ENCODE data around the gene GCNT2.
"Not testable (repeated sequence)": the region's sequence is repeated elsewhere in the genome, so short reads cannot be mapped to it uniquely, and the experiment has no call there.

Gene GCNT2

DNA sequence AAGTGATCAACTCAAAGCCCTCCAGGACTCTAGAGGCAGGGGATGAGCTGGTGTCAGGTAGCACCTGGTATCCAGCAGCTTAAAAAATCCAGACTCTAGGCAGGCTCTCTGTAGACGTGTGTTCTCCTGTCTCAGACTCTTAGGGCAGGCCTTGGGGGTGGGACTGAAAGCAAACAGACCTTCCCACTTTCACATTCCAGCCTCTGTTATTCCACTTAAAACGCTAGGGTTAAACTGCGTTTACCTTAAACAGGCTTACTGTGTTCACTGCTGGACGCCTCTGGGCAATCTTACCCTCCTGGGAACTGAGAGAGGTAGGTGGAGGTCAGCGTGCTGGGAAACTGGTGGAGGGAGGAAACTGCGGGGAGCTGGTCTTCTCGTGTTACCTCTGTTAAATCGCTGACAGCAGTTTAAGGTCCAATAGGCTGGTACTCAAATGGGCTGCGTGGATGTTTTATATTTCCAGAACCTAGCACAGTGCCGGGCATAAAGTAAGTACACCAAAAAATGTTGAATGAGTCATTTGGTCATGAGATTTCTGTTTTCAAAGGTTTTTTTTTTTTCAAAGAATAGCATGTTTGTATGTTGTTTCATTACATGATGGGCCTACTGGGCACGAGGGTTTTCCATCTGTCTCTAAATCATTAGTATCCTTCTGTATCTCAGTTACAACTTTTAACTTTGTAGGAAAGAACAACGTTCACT, at the start of gene GCNT2:
Gene GCNT2, plus strand, starts transcription at position 248 of the 705 bp plus-strand sequence. CDS start 7,561 bp downstream, outside the sequence.
- no peaks in the 10 kb centered on the region for H3K36me3 Mint-ChIP-seq (ENCODE audit: low read depth)
- peaks cover 12% of the 10 kb centered on the region for H3K27me3 Mint-ChIP-seq
- peaks cover 27% of the 10 kb centered on the region for H3K4me1 Mint-ChIP-seq (ENCODE audit: low read depth)
- no peak within 1 kb of the TSS for H3K27ac Mint-ChIP-seq
- H3K9me3 Mint-ChIP-seq = no peaks in the 10 kb centered on the region
- no peak within 1 kb of the TSS for H3K4me3 Mint-ChIP-seq

DNA sequence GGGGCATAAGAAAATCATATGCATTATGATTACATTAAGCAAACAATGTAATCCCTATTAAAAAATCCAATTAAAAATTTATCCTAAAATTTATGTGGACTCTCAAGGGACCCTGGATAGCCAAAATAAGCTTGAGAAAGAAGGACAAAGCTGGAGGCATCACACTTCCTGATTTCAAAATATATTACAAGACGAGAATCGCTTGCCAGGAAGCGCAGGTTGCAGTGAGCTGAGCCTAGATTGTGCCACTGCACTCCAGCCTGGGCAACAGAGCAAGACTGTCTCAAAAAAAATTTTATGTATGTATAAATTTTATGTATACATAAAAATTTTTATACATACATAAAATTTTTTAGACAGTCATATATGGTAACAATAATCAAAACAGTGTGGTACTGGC, 48.5 kb upstream of the GCNT2 start:
- Mint-ChIP-seq H3K27me3 (peaks cover 4% of the 10 kb centered on the region), H3K27ac (no peak overlapping the region), H3K4me3 (no peak overlapping the region), H3K9me3 (no peaks in the 10 kb centered on the region), H3K4me1 (ENCODE audit: low read depth) (no peaks in the 10 kb centered on the region), H3K36me3 (ENCODE audit: low read depth) (no peaks in the 10 kb centered on the region)

DNA sequence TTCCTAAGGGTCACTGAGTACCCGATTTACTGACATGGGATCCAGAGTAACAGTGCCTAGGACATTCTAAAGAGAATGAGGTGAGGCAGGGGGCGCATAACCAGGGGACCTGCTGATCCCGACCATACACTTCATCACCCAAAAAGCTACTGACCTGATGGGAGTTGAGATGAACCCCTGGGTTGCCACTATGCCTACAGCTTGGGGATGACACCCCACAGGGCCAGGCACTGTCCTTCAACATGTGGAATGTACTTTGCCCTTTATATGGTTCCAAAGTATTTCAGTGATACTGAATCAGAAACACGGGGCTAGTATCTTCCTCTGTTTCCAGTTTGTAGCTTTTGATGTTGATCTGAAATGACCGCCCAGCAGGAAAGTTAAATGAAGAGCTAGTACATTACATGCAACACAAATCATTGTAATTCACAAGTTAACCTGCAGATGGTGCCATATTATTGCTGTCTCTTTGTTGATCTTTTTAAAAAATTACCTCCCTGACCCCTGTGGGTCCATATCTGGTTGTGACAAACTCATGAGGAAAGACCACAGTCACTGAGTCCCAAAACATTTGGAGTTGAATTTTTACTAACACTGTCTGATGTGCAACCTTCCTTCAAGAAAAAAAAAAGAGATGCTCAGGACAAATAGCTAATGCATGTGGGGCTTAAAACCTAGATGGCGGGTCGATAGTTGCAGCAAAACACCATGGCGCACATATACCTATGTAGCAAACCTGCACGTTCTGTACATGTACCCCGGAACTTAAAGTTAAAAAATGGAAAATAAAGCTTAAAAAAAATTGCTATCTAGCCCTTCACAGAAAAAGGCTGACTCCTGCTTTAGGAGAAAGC, 42.7 kb upstream of the GCNT2 start:
- H3K4me3 Mint-ChIP-seq = no peak overlapping the region
- no peak overlapping the region for H3K27ac Mint-ChIP-seq
- H3K9me3 Mint-ChIP-seq = no peaks in the 10 kb centered on the region

DNA sequence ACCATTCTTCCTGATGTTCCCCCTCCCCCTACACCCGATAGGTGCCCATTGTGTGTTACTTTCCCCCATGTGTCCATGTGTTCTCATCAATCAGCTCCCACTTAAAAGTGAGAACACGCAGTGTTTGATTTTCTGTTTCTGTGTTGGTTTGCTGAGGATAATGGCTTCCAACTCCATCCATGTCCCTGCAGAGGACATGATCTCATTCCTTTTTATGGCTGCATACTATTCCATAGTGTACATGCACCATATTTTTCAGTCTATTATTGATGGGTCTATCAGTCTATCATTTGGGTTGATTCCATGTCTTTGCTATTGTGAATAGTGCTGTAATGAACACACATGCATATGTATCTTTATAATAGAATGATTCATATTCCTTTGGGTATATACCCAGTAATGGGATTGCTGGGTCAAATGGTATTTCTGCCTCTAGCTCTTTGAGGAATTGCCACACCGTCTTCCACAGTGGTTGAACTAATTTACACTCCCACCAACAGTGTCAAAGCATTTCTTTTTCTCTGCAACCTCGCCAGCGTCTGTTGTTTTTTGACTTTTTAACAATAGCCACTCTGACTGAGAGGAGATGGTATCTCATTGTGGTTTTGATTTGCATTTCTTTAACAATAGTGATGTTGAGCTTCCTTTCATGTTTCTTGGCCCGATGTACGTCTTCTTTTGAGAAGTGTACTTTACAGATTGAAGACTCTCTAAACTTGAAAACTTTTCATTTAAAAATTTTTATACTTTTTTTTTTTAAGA, 41.0 kb upstream of the GCNT2 start:
- Mint-ChIP-seq H3K4me3 (no peak overlapping the region), H3K4me1 (ENCODE audit: low read depth) (no peaks in the 10 kb centered on the region), H3K9me3 (no peaks in the 10 kb centered on the region)

More for the DNA sequence above, 42.7 kb upstream of the GCNT2 start:
- H3K36me3 Mint-ChIP-seq (ENCODE audit: low read depth) = no peaks in the 10 kb centered on the region
- H3K27me3 Mint-ChIP-seq = no peaks in the 10 kb centered on the region
- no peaks in the 10 kb centered on the region for H3K4me1 Mint-ChIP-seq (ENCODE audit: low read depth)

DNA sequence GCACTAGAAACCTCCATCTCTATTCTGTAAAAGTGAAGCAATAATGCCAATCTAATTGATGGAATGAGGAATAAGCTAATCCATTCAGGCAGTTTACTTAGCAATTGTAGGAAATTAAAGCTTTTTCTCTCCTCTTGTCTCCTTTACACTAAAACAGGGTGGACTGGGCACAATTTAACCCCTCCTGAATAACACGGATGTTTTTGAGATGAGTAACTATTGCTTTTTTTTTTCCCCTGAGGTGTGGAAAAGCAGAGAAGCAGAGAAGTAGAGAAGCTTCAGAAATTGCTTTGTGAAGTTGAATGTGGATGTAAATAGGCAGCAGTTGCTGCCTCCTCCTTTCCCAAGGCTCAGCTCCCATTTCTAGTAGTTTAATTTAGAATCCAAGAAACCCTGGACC, 40.0 kb upstream of the GCNT2 start:
- Mint-ChIP-seq H3K4me3 (no peak overlapping the region), H3K9me3 (no peaks in the 10 kb centered on the region), H3K4me1 (ENCODE audit: low read depth) (no peaks in the 10 kb centered on the region), H3K36me3 (ENCODE audit: low read depth) (no peaks in the 10 kb centered on the region), H3K27me3 (no peaks in the 10 kb centered on the region), H3K27ac (no peak overlapping the region)

More for the DNA sequence above, 41.0 kb upstream of the GCNT2 start:
- no peak overlapping the region for H3K27ac Mint-ChIP-seq
- H3K27me3 Mint-ChIP-seq = no peaks in the 10 kb centered on the region
- no peaks in the 10 kb centered on the region for H3K36me3 Mint-ChIP-seq (ENCODE audit: low read depth)

DNA sequence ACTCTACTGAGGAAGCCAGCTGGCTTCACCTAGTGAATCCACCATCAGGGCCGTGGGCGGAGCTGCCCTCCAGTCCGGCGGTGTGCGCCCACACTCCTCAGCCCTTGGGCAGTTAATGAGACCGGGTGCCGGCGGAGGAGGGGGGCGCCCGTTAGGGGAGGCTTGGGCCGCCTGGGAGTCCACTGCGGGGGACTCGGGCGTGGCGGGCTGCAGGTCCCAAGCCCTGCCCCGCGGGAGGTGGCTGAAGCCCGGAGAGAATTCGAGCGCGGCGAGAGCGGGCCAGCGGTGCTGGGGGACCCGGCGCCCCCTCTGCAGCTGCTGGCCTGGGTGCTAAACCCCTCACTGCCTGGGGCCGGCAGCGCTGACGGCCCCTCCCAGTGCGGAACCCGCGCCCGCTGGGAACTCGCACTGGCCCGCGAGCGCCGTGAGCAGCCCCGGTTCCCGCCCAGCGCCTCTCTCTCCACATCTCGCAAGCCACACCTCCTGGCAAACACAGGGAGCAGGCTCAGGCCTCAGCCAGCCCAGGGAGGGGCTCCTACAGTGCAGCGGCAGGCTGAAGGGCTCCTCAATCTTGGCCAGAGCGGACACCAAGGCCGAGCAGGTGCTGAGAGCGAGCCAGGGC, 38.4 kb upstream of the GCNT2 start:
- Mint-ChIP-seq H3K27ac (no peak overlapping the region), H3K4me1 (ENCODE audit: low read depth) (no peaks in the 10 kb centered on the region), H3K27me3 (no peaks in the 10 kb centered on the region), H3K4me3 (no peak overlapping the region), H3K9me3 (no peaks in the 10 kb centered on the region), H3K36me3 (ENCODE audit: low read depth) (no peaks in the 10 kb centered on the region)

DNA sequence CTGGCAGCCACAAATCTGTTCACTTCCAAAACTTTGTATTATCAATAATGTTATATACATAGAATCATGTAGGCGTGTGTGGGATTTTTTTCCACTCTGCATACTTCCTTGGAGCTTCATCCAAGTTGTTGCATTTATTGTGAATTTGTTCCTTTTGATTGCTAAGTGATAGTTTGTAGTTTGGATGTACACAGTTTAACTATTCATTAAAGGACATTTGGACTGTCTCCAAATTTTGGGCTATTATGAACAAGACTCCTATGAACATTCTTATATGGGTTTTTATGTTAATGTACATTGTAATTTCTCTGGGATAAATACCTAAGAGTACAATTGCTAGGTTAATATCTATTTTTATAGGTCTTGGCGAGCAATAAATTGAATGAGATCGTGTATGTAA, 36.2 kb upstream of the GCNT2 start:
- H3K27me3 Mint-ChIP-seq = no peaks in the 10 kb centered on the region
- H3K4me3 Mint-ChIP-seq = no peak overlapping the region

DNA sequence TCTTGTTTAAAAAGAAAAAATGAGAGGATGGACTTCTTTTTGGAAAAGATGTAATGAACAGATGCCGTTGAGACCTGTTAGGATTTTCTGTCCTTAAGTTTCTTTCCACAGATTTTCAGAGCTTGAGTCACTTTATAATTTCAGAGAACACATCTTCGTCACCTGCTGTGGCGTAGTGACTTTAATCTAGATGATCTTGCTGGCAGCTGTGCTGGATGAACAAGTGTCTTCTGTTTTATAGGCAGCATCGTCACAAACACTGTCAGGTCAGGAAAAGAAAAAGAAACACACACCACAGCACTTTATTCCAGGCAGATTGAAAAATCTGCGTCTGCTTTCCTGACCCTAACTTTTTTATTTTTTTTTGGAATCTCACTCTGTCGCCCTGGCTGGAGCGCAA, 35.7 kb upstream of the GCNT2 start:
- Mint-ChIP-seq H3K9me3 (no peaks in the 10 kb centered on the region), H3K27ac (no peak overlapping the region), H3K27me3 (no peaks in the 10 kb centered on the region), H3K4me3 (no peak overlapping the region), H3K4me1 (ENCODE audit: low read depth) (no peaks in the 10 kb centered on the region), H3K36me3 (ENCODE audit: low read depth) (no peaks in the 10 kb centered on the region)

More for the DNA sequence above, 36.2 kb upstream of the GCNT2 start:
- Mint-ChIP-seq H3K4me1 (ENCODE audit: low read depth) (no peaks in the 10 kb centered on the region), H3K27ac (no peak overlapping the region), H3K36me3 (ENCODE audit: low read depth) (no peaks in the 10 kb centered on the region), H3K9me3 (no peaks in the 10 kb centered on the region)

DNA sequence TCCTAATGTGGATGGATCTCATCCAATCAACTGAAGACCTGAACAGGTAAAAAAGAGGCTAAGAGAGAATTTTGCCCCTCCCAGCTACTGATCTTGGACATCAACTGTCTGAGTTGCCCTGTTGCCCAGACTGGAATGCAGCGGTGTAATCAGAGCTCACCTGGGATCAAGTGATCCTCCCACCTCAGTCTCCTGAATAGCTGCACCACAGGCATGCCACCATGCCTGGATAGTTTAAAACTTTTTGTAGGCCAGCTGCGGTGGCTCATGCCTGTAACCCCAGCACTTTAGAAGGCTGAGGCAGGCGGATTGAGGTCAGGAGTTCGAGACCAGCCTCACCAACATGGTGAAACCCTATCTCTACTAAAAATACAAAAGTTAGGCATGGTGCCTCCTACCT, 34.9 kb upstream of the GCNT2 start:
- no peaks in the 10 kb centered on the region for H3K36me3 Mint-ChIP-seq (ENCODE audit: low read depth)
- no peak overlapping the region for H3K4me3 Mint-ChIP-seq
- H3K27me3 Mint-ChIP-seq = no peaks in the 10 kb centered on the region
- no peaks in the 10 kb centered on the region for H3K4me1 Mint-ChIP-seq (ENCODE audit: low read depth)
- H3K27ac Mint-ChIP-seq = no peak overlapping the region
- no peaks in the 10 kb centered on the region for H3K9me3 Mint-ChIP-seq

DNA sequence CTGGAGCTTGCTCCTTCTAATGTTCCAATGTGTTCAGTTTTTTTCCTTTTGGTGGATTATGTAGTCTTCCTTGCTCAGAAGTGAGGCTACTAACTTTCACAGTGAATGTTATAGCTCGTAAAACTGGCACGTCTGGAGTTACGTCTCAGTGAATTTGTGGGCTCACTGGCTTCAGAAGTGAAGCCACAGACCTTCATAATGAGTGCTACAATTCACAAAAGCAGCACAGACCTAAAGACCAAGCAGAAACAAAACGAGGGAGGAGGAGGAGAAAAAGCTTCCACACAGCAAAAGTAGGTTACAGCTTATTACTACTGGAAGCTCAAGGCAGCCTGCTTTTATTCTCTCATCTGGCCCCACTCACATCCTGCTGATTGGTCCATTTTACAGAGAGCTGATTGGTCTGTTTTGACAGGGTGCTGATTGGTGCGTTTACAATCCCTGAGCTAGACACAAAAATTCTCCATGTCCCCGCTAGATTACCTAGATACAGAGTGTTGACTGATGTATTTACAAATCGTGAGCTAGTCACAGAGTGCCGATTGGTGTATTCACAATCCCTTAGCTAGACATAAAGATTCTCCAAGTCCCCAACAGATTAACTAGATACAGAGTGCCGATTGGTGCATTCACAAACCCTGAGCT, 34.1 kb upstream of the GCNT2 start:
- not testable (repeated sequence) for H3K9me3 Mint-ChIP-seq; H3K27ac Mint-ChIP-seq; H3K27me3 Mint-ChIP-seq; H3K4me3 Mint-ChIP-seq; H3K36me3 Mint-ChIP-seq (ENCODE audit: low read depth); H3K4me1 Mint-ChIP-seq (ENCODE audit: low read depth)

DNA sequence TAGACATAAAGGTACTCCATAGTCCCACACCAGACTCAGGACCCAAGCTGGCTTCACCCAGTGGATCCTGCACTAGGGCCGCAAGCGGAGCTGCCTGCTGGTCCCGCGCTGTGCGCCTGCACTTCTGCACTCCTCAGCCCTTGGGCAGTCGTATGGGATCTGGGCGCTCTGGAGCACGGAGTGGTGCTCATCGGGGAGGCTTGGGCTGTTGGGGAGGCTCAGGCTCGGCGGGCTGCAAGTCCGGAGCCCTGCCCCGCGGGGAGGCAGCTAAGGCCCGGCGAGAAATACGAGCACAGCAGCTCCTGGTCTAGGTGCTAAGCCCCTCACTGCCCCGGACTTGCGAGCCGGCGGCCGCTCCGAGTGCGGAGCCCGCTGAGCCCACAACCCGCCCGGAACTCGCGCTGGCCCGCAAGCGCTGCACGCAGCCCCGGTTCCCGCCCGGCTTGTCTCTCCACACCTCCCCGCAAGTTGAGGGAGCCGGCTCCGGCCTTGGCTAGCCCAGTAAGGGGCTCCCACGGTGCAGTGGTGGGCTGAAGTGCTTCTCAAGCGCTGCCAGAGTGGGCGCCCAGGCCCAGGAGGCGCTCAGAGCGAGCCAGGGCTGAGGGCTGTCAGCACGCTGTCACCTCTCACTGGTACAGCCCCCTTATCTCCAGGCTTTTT, 33.4 kb upstream of the GCNT2 start:
- Mint-ChIP-seq H3K9me3 (no peaks in the 10 kb centered on the region), H3K27ac (no peak overlapping the region), H3K4me1 (ENCODE audit: low read depth) (no peaks in the 10 kb centered on the region), H3K36me3 (ENCODE audit: low read depth) (no peaks in the 10 kb centered on the region), H3K4me3 (no peak overlapping the region), H3K27me3 (no peaks in the 10 kb centered on the region)

DNA sequence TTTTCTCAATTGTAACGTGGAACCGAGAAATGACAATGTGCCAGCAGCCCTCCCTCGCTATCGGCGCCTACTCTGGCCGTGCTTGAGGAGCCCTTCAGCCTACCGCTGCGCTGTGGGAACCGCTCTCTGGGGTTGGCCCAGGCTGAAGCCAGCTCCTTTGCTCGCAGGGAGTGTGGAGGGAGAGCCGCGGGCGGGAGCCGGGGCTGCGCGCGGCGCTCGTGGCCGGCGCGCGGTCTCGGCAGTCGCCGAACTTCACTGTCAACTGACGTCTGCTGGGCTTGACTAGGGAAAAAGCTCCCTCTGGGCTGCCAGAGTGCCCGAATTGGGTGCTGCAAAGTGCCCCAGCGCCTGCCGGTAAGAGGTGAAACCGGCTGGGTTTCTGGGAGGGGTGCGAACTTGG, 29.7 kb upstream of the GCNT2 start:
- Mint-ChIP-seq H3K27ac (no peak overlapping the region), H3K4me1 (ENCODE audit: low read depth) (no peaks in the 10 kb centered on the region), H3K36me3 (ENCODE audit: low read depth) (no peaks in the 10 kb centered on the region), H3K9me3 (no peaks in the 10 kb centered on the region), H3K27me3 (peaks cover 11% of the 10 kb centered on the region), H3K4me3 (no peak overlapping the region)

DNA sequence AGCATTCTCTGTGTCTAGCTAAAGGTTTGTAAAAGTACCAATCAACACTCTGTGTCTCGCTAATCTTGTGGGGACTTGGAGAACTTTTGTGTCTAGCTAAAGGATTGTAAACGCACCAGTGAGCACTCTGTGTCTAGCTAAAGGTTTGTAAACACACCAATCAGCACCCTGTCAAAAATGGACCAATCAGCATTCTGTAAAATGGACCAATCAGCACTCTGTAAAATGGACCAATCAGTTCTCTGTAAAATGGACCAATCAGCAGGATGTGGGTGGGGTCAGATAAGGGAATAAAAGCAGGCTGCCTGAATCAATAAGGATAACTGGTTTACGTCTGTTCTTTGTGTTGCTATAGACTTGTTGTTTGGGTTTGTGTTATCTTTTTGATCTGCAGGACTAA, 29.2 kb upstream of the GCNT2 start:
- H3K36me3 Mint-ChIP-seq (ENCODE audit: low read depth) = not testable (repeated sequence)

DNA sequence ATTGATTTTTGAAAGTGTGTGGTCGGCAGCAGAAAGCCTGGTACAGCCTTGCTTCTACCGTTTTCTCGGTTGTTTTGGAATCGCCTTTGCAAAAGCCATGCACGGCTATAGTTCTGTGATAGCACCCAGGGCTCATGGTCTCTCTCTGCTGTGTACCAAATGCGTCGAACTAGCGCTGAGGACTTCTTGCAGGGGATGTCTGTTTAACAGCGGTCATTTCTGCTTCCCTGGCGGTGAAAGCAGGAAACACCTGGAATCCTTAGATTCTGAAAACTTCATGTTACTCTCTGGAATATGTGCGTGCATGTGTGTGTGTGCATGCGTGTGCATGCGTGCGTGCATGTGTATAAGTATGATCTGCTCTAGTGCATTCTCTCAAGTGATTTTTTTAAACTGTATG, 26.1 kb upstream of the GCNT2 start:
- Mint-ChIP-seq H3K36me3 (ENCODE audit: low read depth) (no peaks in the 10 kb centered on the region), H3K27me3 (peaks cover 17% of the 10 kb centered on the region), H3K4me1 (ENCODE audit: low read depth) (no peaks in the 10 kb centered on the region)

More for the DNA sequence above, 29.2 kb upstream of the GCNT2 start:
- not testable (repeated sequence) for H3K27ac Mint-ChIP-seq; H3K4me1 Mint-ChIP-seq (ENCODE audit: low read depth); H3K9me3 Mint-ChIP-seq; H3K4me3 Mint-ChIP-seq
- peaks cover 11% of the 10 kb centered on the region for H3K27me3 Mint-ChIP-seq

More for the DNA sequence above, 26.1 kb upstream of the GCNT2 start:
- no peak overlapping the region for H3K4me3 Mint-ChIP-seq
- H3K27ac Mint-ChIP-seq = no peak overlapping the region
- no peaks in the 10 kb centered on the region for H3K9me3 Mint-ChIP-seq

Measured in stimulated activated naive CD8-positive, alpha-beta T cell treated with anti-CD3 and anti-CD28 coated beads, Interleukin-15, Interleukin-2, amounts not matched to agents 100 ng/mL and 50 ng/mL, for 24 hours (primary cell).